Naive thymus-derived CD4-positive, alpha-beta T cell (primary cell): ENCODE data around the gene DENND5A. TPM values are rescaled to one million over a fixed set of nuclear protein-coding genes. Genes with fewer than 3 reads are reported as not detected.
"Not testable (repeated sequence)": the region's sequence is repeated elsewhere in the genome, so short reads cannot be mapped to it uniquely, and the experiment has no call there.

ENCODE experiments used
- ATAC-seq: fragments of 150-1000 bp; cut with Tn5 transposase; 2 replicates; pipeline ENCODE4 v1.10.0; 2021; ENCODE audit warnings: mild to moderate bottlenecking, moderate library complexity
- CTCF ChIA-PET: fragments of 350-600 bp; sonication (Branson Sonifier 250); formaldehyde crosslinking; loops from one replicate; lab custom pipeline; 2021; ENCODE audit warnings: antibody characterized with exemption; lab: Charles Lee
- POLR2A ChIA-PET: fragments of 350-600 bp; sonication (Branson Sonifier 250); formaldehyde crosslinking; loops from one replicate; lab custom pipeline; 2021; ENCODE audit warnings: antibody characterized with exemption, inconsistent platforms; lab: Charles Lee
- DNase-seq, 9 donors: peaks; one replicate each; pipeline versions ENCODE4 v3.0.0 to v3.0.0-alpha.2; 2020 to 2022; ENCODE audit warnings: mixed read lengths in 1 of 9
- H3K27ac ChIP-seq: one replicate; pipeline ENCODE4 v1.7.0; 2013; ENCODE audit warnings: mild to moderate bottlenecking, low read depth, low read length, moderate library complexity
- H3K27me3 ChIP-seq, 2 donors: one replicate each; pipeline ENCODE4 v1.7.0; 2013; ENCODE audit warnings: low read length in 2 of 2, mild to moderate bottlenecking in 2 of 2, moderate library complexity in 2 of 2; ENCODE audit not compliant: control insufficient read depth in 2 of 2, insufficient read depth in 2 of 2
- H3K36me3 ChIP-seq, 3 experiments: 1 replicate in 2 of 3; 2 replicates in 1 of 3; pipeline ENCODE4 v1.7.0; 2013; ENCODE audit warnings: low read length in 3 of 3, mild to moderate bottlenecking in 3 of 3, moderate library complexity in 1 of 3; ENCODE audit not compliant: insufficient read depth in 3 of 3, control insufficient read depth in 2 of 3
- H3K4me1 ChIP-seq, 2 donors: one replicate each; pipeline ENCODE4 v1.7.0; 2013; ENCODE audit warnings: low read length in 2 of 2, mild to moderate bottlenecking in 2 of 2, moderate library complexity in 1 of 2; ENCODE audit not compliant: control insufficient read depth in 2 of 2, insufficient read depth in 2 of 2
- H3K4me3 ChIP-seq: 2 replicates; pipeline ENCODE4 v1.7.0; 2013; ENCODE audit warnings: mild to moderate bottlenecking, low read length
- H3K9me3 ChIP-seq, 3 experiments: 1 replicate in 2 of 3; 2 replicates in 1 of 3; pipeline ENCODE4 v1.7.0; 2013; ENCODE audit warnings: low read length in 3 of 3; ENCODE audit not compliant: control insufficient read depth in 2 of 3
- H3K27ac Mint-ChIP-seq, 9 donors: one replicate each; pipeline ENCODE4 v1.8.0; 2020 to 2022; ENCODE audit warnings: mixed read lengths in 9 of 9, mild to moderate bottlenecking in 8 of 9, moderate library complexity in 5 of 9, inconsistent platforms in 2 of 9
- H3K27me3 Mint-ChIP-seq, 5 donors: one replicate each; pipeline ENCODE4 v1.8.0; 2021 to 2022; ENCODE audit warnings: mixed read lengths in 5 of 5, mild to moderate bottlenecking in 1 of 5
- H3K36me3 Mint-ChIP-seq, 5 donors: one replicate each; pipeline ENCODE4 v1.8.0; 2020 to 2022; ENCODE audit warnings: mixed read lengths in 5 of 5, mild to moderate bottlenecking in 3 of 5, inconsistent platforms in 1 of 5
- H3K4me1 Mint-ChIP-seq, 7 donors: one replicate each; pipeline ENCODE4 v1.8.0; 2020 to 2022; ENCODE audit warnings: mixed read lengths in 7 of 7, mild to moderate bottlenecking in 3 of 7, inconsistent platforms in 1 of 7
- H3K4me3 Mint-ChIP-seq, 10 donors: one replicate each; pipeline ENCODE4 v1.8.0; 2020 to 2022; ENCODE audit warnings: mild to moderate bottlenecking in 10 of 10, mixed read lengths in 10 of 10, moderate library complexity in 6 of 10, inconsistent platforms in 2 of 10
- H3K9me3 Mint-ChIP-seq, 11 donors: one replicate each; pipeline ENCODE4 v1.8.0; 2020 to 2022; ENCODE audit warnings: mixed read lengths in 11 of 11, mild to moderate bottlenecking in 4 of 11, inconsistent platforms in 1 of 11, moderate library complexity in 1 of 11
- intact Hi-C, 2 donors: fragments of 100-400 bp; cut with micrococcal nuclease; formaldehyde crosslinking; loops; one replicate each; pipeline ENCODE4 v1.15.1; 2023
- polyA plus RNA-seq, 2 donors: library from polyadenylated mRNA; unstranded; fragments of 300-500 nt; fragmentation: Illumina TruSeq; gene quantifications; one replicate each; pipeline ENCODE4 v1.2.3, GENCODE V29; 2021
- total RNA-seq, 6 experiments: library from RNA in 5 of 6; stranded (reverse) in 5 of 6; gene quantifications; 1 replicate in 5 of 6; 2 replicates in 1 of 6; pipeline ENCODE4 v1.2.3 and lab custom pipeline; 2021 to 2026

Gene DENND5A
- total and polyA plus RNA-seq, 7 experiments from 2014 or later = 33.9 to 178 (median 106) TPM

DNA sequence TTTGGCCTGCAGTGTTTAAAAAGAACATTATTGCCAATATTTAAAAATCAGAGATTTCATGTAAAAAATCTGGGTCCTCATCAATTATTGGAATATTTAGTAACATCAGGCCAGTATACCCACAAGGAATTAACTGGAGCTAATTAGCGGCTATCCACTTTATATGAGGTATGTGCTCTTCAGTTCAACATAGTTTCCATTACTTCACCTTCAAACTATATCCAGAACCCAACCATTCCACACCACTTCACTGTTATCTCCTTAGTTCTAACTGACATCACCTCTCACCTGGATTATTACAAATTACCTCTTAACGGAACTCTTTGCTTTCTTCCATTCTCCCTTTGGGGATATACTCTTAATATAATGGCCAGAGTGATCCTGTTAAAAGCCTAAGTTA, 64.7 kb downstream of the DENND5A start:
- intact Hi-C loops = loop anchor here in 1 of 2 donors (5.0 kb wide), 1 partner anchor 182 kb away; the partner anchor contains the start of gene IPO7
- no peak for ATAC-seq
- H3K36me3 ChIP-seq = peaks cover 0 to 13% (median 0%) of the 10 kb centered on the region in 3 experiments
- peaks cover 0 to 36% (median 22%) of the 10 kb centered on the region in 5 donors for H3K36me3 Mint-ChIP-seq
- H3K4me3 Mint-ChIP-seq = no peak overlapping the region
- H3K27me3 Mint-ChIP-seq = no peaks in the 10 kb centered on the region
- no peaks in the 10 kb centered on the region for H3K9me3 ChIP-seq
- H3K27me3 ChIP-seq = no peaks in the 10 kb centered on the region
- POLR2A ChIA-PET = interaction anchor here (1.0 kb wide), 1 partner anchor 9 kb away, joined by 6 read pairs; no protein-coding TSS in a partner anchor
- H3K4me1 ChIP-seq = no peaks in the 10 kb centered on the region
- H3K27ac ChIP-seq = no peak overlapping the region
- peak overlapping the region in 2 of 9 donors; percentile 10 to 21 for H3K27ac Mint-ChIP-seq
- peaks cover 7 to 40% (median 19%) of the 10 kb centered on the region in 7 donors for H3K4me1 Mint-ChIP-seq
- no peaks in the 10 kb centered on the region for H3K9me3 Mint-ChIP-seq
- CTCF ChIA-PET = no interaction called here
- no peak for DNase-seq
- H3K4me3 ChIP-seq = no peak overlapping the region

DNA sequence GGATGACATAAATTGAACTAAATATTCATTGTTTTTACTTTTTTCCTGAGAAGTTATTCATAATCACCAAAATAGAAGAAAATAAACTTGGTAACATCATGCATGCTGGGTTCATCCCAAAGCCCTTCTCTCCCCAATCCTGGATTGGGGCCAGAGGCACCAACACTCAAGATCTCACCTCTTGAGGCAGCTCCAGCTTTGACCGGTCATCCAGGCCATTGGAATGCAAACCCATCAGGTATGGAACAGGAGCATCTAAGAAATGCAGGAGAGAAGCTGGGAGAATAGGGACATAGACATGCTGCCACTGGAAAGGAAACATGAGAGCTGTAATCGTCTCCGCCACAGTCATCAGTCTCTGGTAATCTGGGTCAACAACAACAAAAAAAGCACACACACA, 71.8 kb downstream of the DENND5A start:
- no peak overlapping the region for H3K27ac ChIP-seq
- H3K4me1 ChIP-seq = no peaks in the 10 kb centered on the region
- DNase-seq = no peak
- H3K9me3 Mint-ChIP-seq = peaks cover 0 to 7% (median 0%) of the 10 kb centered on the region in 11 donors
- no peak overlapping the region for H3K4me3 ChIP-seq
- no peak overlapping the region for H3K4me3 Mint-ChIP-seq
- H3K36me3 Mint-ChIP-seq = peaks cover 4 to 45% (median 43%) of the 10 kb centered on the region in 5 donors
- ChIA-PET POLR2A (interaction anchor here (0.7 kb wide), 1 partner anchor 248 kb away, joined by 4 read pairs; no protein-coding TSS in a partner anchor), CTCF (no interaction called here)
- no peaks in the 10 kb centered on the region for H3K27me3 ChIP-seq
- peaks cover 0 to 10% (median 7%) of the 10 kb centered on the region in 3 experiments for H3K36me3 ChIP-seq
- H3K4me1 Mint-ChIP-seq = peaks cover 0 to 9% (median 5%) of the 10 kb centered on the region in 7 donors
- intact Hi-C loops = no loop called here
- H3K27me3 Mint-ChIP-seq = no peaks in the 10 kb centered on the region
- ATAC-seq = no peak
- H3K27ac Mint-ChIP-seq = no peak overlapping the region
- H3K9me3 ChIP-seq = no peaks in the 10 kb centered on the region

GRCh38 chr11:9192561-9192960, 72.6 kb downstream of the DENND5A start:
- H3K4me3 ChIP-seq = no peak overlapping the region
- H3K36me3 Mint-ChIP-seq = peaks cover 4 to 52% (median 47%) of the 10 kb centered on the region in 5 donors
- ChIA-PET POLR2A (interaction anchor here (0.9 kb wide), 1 partner anchor 8 kb away, joined by 6 read pairs; no protein-coding TSS in a partner anchor), CTCF (no interaction called here)
- H3K9me3 ChIP-seq = no peaks in the 10 kb centered on the region
- peaks cover 0 to 9% (median 5%) of the 10 kb centered on the region in 7 donors for H3K4me1 Mint-ChIP-seq
- no peaks in the 10 kb centered on the region for H3K27me3 Mint-ChIP-seq
- peaks cover 0 to 7% (median 0%) of the 10 kb centered on the region in 11 donors for H3K9me3 Mint-ChIP-seq
- H3K36me3 ChIP-seq = peaks cover 0 to 7% (median 7%) of the 10 kb centered on the region in 3 experiments
- intact Hi-C loops = no loop called here
- H3K4me3 Mint-ChIP-seq = no peak overlapping the region
- H3K27ac Mint-ChIP-seq = no peak overlapping the region
- DNase-seq = no peak
- H3K4me1 ChIP-seq = no peaks in the 10 kb centered on the region
- H3K27ac ChIP-seq = no peak overlapping the region
- no peak for ATAC-seq
- no peaks in the 10 kb centered on the region for H3K27me3 ChIP-seq

- H3K27me3 ChIP-seq, H3K36me3 ChIP-seq, H3K4me3 Mint-ChIP-seq, H3K27ac Mint-ChIP-seq, H3K9me3 ChIP-seq, H3K27ac ChIP-seq, H3K4me3 ChIP-seq, DNase-seq, H3K27me3 Mint-ChIP-seq, H3K9me3 Mint-ChIP-seq, H3K4me1 ChIP-seq, CTCF ChIA-PET, ATAC-seq, intact Hi-C loops: not testable (repeated sequence)
- H3K36me3 Mint-ChIP-seq = peaks cover 4 to 58% (median 52%) of the 10 kb centered on the region in 5 donors
- peaks cover 0 to 15% (median 2%) of the 10 kb centered on the region in 7 donors for H3K4me1 Mint-ChIP-seq
- POLR2A ChIA-PET = interaction anchor here (0.5 to 0.6 kb wide), 2 partner anchors 38 to 71 kb away, joined by 3 to 4 read pairs; no protein-coding TSS in a partner anchor
Measured at GRCh38 chr11:9190326-9191016, 74.7 kb downstream of the DENND5A start.

GRCh38 chr11:9188860-9189259, 76.3 kb downstream of the DENND5A start:
- H3K4me3 Mint-ChIP-seq, H3K27me3 ChIP-seq, H3K27me3 Mint-ChIP-seq, H3K4me3 ChIP-seq, H3K4me1 ChIP-seq, ATAC-seq, POLR2A ChIA-PET, H3K9me3 Mint-ChIP-seq, intact Hi-C loops, H3K9me3 ChIP-seq, H3K36me3 ChIP-seq, H3K27ac ChIP-seq, DNase-seq: not testable (repeated sequence)
- Mint-ChIP-seq H3K4me1 (peaks cover 0 to 14% (median 0%) of the 10 kb centered on the region in 7 donors), H3K36me3 (peaks cover 4 to 59% (median 53%) of the 10 kb centered on the region in 5 donors), H3K27ac (peak overlapping the region in 2 of 9 donors; percentile 9 to 54)
- CTCF ChIA-PET = interaction anchor here (1.3 kb wide), 1 partner anchor 72 kb away, joined by 4 read pairs; no protein-coding TSS in a partner anchor

GRCh38 chr11:9187616-9188015, 77.5 kb downstream of the DENND5A start:
- Mint-ChIP-seq H3K4me1 (peaks cover 0 to 9% (median 0%) of the 10 kb centered on the region in 7 donors), H3K4me3 (no peak overlapping the region), H3K9me3 (peaks cover 0 to 7% (median 0%) of the 10 kb centered on the region in 11 donors), H3K27ac (peak overlapping the region in 1 of 9 donors; percentile 63), H3K36me3 (peaks cover 4 to 49% (median 41%) of the 10 kb centered on the region in 5 donors), H3K27me3 (no peaks in the 10 kb centered on the region)
- no peak for ATAC-seq
- peaks cover 0 to 2% (median 0%) of the 10 kb centered on the region in 3 experiments for H3K36me3 ChIP-seq
- no peak overlapping the region for H3K27ac ChIP-seq
- ChIA-PET POLR2A (interaction anchor here (0.6 kb wide), 1 partner anchor 68 kb away, joined by 3 read pairs; no protein-coding TSS in a partner anchor), CTCF (interaction anchor here (0.6 to 1.3 kb wide), 3 partner anchors 21 to 74 kb away, joined by 3 to 4 read pairs (median 3); no protein-coding TSS in a partner anchor)
- H3K27me3 ChIP-seq = no peaks in the 10 kb centered on the region
- H3K4me3 ChIP-seq = no peak overlapping the region
- H3K4me1 ChIP-seq = no peaks in the 10 kb centered on the region
- H3K9me3 ChIP-seq = no peaks in the 10 kb centered on the region
- no peak for DNase-seq
- intact Hi-C loops = no loop called here
